ENCODE results near the gene PTH2R. TPM values are rescaled to one million over a fixed set of nuclear protein-coding genes. Genes with fewer than 3 reads are reported as not detected.

Gene PTH2R
- total RNA-seq, 1 donor from 2014 or later, result not detected

GRCh38 chr2:208359632-208359986 lies 47.0 kb upstream of the PTH2R start:
- TF ChIP-seq, protein P1, sequence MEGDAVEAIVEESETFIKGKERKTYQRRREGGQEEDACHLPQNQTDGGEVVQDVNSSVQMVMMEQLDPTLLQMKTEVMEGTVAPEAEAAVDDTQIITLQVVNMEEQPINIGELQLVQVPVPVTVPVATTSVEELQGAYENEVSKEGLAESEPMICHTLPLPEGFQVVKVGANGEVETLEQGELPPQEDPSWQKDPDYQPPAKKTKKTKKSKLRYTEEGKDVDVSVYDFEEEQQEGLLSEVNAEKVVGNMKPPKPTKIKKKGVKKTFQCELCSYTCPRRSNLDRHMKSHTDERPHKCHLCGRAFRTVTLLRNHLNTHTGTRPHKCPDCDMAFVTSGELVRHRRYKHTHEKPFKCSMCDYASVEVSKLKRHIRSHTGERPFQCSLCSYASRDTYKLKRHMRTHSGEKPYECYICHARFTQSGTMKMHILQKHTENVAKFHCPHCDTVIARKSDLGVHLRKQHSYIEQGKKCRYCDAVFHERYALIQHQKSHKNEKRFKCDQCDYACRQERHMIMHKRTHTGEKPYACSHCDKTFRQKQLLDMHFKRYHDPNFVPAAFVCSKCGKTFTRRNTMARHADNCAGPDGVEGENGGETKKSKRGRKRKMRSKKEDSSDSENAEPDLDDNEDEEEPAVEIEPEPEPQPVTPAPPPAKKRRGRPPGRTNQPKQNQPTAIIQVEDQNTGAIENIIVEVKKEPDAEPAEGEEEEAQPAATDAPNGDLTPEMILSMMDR (IDR thresholded peaks at IDR 0.05), result no peak
- no peaks in the 10 kb centered on the region for H3K27me3 Mint-ChIP-seq (ENCODE audit: unreplicated experiment)
- peaks cover 18% of the 10 kb centered on the region for H3K36me3 Mint-ChIP-seq (ENCODE audit: unreplicated experiment)
- no peak overlapping the region for H3K27ac Mint-ChIP-seq (ENCODE audit: unreplicated experiment)
- no peak for DNase-seq (ENCODE audit: extremely low spot score, unreplicated experiment)
- H3K4me3 Mint-ChIP-seq (ENCODE audit: unreplicated experiment), result no peak overlapping the region
- H3K4me1 Mint-ChIP-seq (ENCODE audit: unreplicated experiment), result peaks cover 14% of the 10 kb centered on the region
- peaks cover 5% of the 10 kb centered on the region for H3K9me3 Mint-ChIP-seq (ENCODE audit: unreplicated experiment)

DNA sequence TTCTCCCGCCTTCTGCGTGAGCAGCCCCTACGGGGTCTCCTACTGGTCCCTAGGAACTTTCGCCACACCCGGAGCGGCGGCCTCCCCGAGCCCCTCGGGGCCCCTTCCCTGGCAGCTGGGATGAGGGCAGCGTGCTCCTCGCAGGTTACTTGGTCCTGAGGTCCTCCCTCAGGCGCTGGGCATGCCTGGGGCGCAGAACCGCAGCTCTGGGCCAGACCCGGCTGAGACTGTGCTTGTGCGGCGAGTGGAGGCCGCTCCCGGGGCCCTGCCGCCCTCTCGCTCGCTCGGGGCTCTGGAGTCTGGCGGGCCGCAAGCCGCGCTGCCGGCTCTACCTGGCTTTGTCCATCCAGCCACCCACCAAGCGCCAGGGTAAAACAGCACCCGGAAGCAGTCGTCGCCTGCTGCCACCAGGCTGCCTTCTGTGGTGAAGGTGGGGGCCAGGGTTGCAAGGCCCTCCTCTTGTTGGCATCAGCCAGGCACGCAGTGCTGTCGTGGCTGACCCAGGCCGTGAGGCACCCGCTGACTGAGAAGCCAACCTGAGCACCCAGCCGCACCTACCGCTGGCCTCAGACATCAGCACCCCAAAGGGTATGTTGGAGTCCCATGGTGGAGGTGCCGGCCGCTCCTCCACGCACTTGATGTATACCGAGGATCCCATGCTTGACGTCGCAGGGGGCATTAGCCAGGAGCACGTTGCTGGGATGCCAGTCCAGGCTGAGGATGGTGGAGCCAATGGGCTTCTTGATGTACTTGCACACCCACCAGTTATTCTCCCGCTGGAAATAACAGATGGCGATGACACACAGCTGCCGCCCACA lies 46.1 kb upstream of the PTH2R start:
- Mint-ChIP-seq H3K9me3 (ENCODE audit: unreplicated experiment) (peaks cover 13% of the 10 kb centered on the region), H3K27ac (ENCODE audit: unreplicated experiment) (no peak overlapping the region), H3K4me3 (ENCODE audit: unreplicated experiment) (no peak overlapping the region), H3K36me3 (ENCODE audit: unreplicated experiment) (peaks cover 15% of the 10 kb centered on the region), H3K4me1 (ENCODE audit: unreplicated experiment) (peaks cover 14% of the 10 kb centered on the region), H3K27me3 (ENCODE audit: unreplicated experiment) (no peaks in the 10 kb centered on the region)
- TF ChIP-seq, protein P1 (IDR thresholded peaks at IDR 0.05), result no peak
- DNase-seq (ENCODE audit: extremely low spot score, unreplicated experiment), result no peak

DNA sequence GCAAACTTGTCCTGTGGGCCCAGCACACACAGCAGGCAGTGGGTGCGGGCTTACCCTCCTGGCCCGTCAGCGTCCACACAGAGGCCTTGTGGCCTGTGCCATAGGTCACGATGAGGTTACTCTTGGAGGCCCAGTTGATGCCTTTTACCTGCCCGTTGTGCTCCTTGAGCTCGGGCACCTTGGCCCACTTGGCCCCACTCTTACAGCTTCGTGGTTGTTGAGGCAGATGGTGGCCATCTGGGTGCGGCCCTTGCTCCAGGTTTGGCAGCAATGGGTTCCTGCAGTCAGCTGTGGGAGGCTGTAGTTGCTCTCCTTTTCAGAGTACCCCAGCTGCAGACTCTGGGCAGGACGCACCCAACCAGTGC lies 45.5 kb upstream of the PTH2R start:
- Mint-ChIP-seq H3K4me1 (ENCODE audit: unreplicated experiment) (peaks cover 14% of the 10 kb centered on the region), H3K9me3 (ENCODE audit: unreplicated experiment) (peaks cover 13% of the 10 kb centered on the region), H3K27ac (ENCODE audit: unreplicated experiment) (no peak overlapping the region), H3K4me3 (ENCODE audit: unreplicated experiment) (no peak overlapping the region), H3K27me3 (ENCODE audit: unreplicated experiment) (no peaks in the 10 kb centered on the region), H3K36me3 (ENCODE audit: unreplicated experiment) (peaks cover 13% of the 10 kb centered on the region)
- TF ChIP-seq, protein P1 (IDR thresholded peaks at IDR 0.05), result no peak
- DNase-seq (ENCODE audit: extremely low spot score, unreplicated experiment), result no peak

DNA sequence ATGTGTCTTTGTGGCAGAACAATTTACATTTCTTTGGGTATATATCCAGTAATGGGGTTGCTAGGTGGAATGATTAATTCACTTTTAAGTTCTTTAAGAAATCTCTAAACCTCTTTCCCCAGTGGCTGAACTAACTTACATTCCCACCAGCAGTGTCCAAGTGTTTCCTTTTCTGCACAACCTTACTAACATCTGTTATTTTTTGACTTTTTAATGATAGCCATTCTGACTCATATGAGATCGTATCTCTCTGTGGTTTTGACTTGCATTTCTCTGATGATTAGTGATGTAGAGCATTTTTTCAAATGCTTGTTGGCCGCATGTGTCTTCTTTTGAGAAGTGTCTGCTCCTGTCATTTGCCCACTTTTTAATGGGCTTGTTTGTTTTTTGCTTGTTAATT lies 43.1 kb upstream of the PTH2R start:
- DNase-seq (ENCODE audit: extremely low spot score, unreplicated experiment), result no peak
- Mint-ChIP-seq H3K4me1 (ENCODE audit: unreplicated experiment) (peaks cover 14% of the 10 kb centered on the region), H3K27ac (ENCODE audit: unreplicated experiment) (no peak overlapping the region), H3K36me3 (ENCODE audit: unreplicated experiment) (peaks cover 7% of the 10 kb centered on the region), H3K4me3 (ENCODE audit: unreplicated experiment) (no peak overlapping the region), H3K27me3 (ENCODE audit: unreplicated experiment) (peaks cover 3% of the 10 kb centered on the region), H3K9me3 (ENCODE audit: unreplicated experiment) (peaks cover 13% of the 10 kb centered on the region)
- TF ChIP-seq, protein P1 (IDR thresholded peaks at IDR 0.05), result no peak

DNA sequence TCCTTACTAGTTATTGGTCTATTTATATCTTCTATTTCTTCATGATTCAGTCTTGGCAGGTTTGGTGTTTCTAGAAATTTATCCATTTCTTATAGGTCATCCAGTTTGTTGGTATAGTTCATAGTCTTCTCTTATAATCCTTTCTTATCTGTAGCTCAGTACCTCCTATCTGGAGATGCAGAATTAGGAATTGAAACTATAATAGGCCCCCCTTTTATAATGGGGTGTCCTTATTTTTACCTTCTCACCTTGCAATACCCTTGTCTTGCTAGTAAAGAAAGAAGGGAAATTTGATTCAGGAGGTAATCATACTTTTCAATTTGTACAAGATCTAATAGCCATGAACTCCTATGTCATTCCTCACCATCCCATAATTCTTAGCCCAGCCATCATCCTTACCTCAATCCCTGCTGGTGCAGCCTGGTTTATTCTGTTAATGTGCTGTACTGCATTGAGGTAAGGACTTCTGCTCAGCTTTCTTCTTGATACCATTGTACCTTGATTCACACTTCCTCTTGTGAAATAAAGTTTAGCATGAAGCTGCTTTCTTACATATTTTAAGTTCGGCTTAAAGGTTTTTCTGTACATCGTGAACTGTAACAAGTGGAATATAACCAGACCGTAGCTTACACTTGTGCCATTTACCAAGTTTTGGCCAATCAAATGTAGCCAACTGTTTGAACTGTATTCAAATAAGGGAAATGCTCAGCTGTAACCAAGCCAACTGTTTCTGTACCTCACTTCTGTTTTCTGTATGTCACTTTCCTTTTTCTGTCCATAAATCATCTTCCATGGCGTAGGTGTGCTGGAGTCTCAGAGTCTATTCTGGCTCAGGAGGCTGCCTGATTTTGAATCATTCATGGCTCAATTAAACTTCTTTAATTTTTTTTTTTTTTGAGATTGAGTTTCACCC lies 40.1 kb upstream of the PTH2R start:
- Mint-ChIP-seq H3K9me3 (ENCODE audit: unreplicated experiment) (peaks cover 13% of the 10 kb centered on the region), H3K27me3 (ENCODE audit: unreplicated experiment) (peaks cover 3% of the 10 kb centered on the region), H3K4me3 (ENCODE audit: unreplicated experiment) (no peak overlapping the region)

More for the DNA sequence above, 40.1 kb upstream of the PTH2R start:
- peaks cover 4% of the 10 kb centered on the region for H3K36me3 Mint-ChIP-seq (ENCODE audit: unreplicated experiment)
- TF ChIP-seq, protein P1 (IDR thresholded peaks at IDR 0.05), result no peak
- H3K27ac Mint-ChIP-seq (ENCODE audit: unreplicated experiment), result no peak overlapping the region
- no peak for DNase-seq (ENCODE audit: extremely low spot score, unreplicated experiment)
- H3K4me1 Mint-ChIP-seq (ENCODE audit: unreplicated experiment), result peaks cover 11% of the 10 kb centered on the region
